Ovary (tissue), 3 donors: Measurements from ENCODE around the gene MAST4.

ENCODE experiments used
- EP300 ChIP-seq: sonication (generic); formaldehyde crosslinking; IDR thresholded peaks from one replicate; pipeline ENCODE4 v1.6.1; 2017; ENCODE audit warnings: antibody characterized with exemption
- POLR2A ChIP-seq: fragments of 450-650 bp; IDR thresholded peaks from one replicate; pipeline ENCODE4 v1.6.1; 2017; ENCODE audit warnings: antibody characterized with exemption, mild to moderate bottlenecking, moderate library complexity
- TF ChIP-seq, protein P1 (sequence below), 3 donors: fragments of 450-650 bp in 2 of 3; fragments of 200-600 bp in 1 of 3; IDR thresholded peaks; one replicate each; pipeline versions ENCODE4 v1.5.1 to v1.8.0; 2016 to 2022; ENCODE audit warnings: antibody characterized with exemption in 3 of 3, mild to moderate bottlenecking in 1 of 3
- donor health status: DM: no; HTN: no; CAD: no.

DNA sequence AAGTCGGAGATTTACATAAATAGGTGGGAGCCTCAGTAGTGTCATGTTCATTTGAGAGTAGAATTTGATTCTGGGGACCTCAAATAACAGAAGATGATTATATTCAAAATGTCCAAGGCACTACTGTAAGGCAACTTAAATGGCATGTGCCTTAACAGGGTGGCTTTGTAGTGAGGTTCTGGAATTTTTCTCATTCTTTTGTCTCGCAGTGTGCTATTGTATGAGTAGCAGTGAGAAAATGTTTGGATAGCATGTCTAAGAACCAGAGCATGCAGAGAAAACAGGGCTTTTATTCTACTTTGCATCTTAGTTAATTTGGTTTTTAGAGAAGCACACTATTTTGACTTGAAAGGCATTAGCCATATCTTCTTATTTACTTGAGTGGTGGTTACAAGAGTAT is 25.0 kb downstream of the MAST4 start:
- TF ChIP-seq, protein P1, sequence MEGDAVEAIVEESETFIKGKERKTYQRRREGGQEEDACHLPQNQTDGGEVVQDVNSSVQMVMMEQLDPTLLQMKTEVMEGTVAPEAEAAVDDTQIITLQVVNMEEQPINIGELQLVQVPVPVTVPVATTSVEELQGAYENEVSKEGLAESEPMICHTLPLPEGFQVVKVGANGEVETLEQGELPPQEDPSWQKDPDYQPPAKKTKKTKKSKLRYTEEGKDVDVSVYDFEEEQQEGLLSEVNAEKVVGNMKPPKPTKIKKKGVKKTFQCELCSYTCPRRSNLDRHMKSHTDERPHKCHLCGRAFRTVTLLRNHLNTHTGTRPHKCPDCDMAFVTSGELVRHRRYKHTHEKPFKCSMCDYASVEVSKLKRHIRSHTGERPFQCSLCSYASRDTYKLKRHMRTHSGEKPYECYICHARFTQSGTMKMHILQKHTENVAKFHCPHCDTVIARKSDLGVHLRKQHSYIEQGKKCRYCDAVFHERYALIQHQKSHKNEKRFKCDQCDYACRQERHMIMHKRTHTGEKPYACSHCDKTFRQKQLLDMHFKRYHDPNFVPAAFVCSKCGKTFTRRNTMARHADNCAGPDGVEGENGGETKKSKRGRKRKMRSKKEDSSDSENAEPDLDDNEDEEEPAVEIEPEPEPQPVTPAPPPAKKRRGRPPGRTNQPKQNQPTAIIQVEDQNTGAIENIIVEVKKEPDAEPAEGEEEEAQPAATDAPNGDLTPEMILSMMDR (IDR thresholded peaks at IDR 0.05): no peak
- no peak for TF ChIP-seq POLR2A
- TF ChIP-seq EP300: no peak
